Activated CD4-positive, alpha-beta T cell treated with anti-CD3 and anti-CD28 coated beads, Interleukin-2, Interleukin-6, amounts not matched to agents 100 ng/mL and 50 ng/mL, durations not matched to agents 16 hours and 8 hours (primary cell): ENCODE results near the gene STEAP3.

Experiments used
- DNase-seq: peaks from one replicate; pipeline ENCODE4 v3.0.0-alpha.2; 2020

Gene STEAP3

GRCh38 chr2:119198240-119198840, 25.3 kb upstream of the STEAP3 start:
- no peak for DNase-seq

DNA sequence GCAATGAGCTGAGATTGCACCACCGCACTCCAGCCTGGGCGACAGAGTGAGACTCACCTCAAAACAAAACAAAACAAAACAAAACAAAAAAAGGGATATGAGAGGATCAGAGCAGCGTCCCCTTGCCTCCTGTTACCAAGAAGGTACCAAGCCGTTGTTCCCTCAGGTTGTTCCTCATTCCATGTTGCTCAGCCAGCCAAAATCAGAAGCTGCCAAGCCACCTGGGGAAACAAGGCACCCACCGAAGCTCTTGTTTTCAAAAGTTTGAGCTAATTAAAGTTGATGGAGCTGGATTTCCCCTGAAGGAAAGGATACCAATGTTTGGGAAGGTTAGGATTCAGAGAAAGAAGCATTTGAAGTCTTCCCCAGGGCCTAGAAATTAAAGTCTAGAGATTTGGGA, 21.8 kb upstream of the STEAP3 start:
- no peak for DNase-seq

- DNase-seq, result no peak
These were observed 20.9 kb upstream of the STEAP3 start for GRCh38 chr2:119202610-119203310.

GRCh38 chr2:119204525-119204924, 19.1 kb upstream of the STEAP3 start:
- no peak for DNase-seq

- no peak for DNase-seq
These were observed 18.5 kb upstream of the STEAP3 start for GRCh38 chr2:119205001-119205706.

- no peak for DNase-seq
These were observed 17.4 kb upstream of the STEAP3 start for GRCh38 chr2:119206201-119206600.

GRCh38 chr2:119207447-119207846, 16.2 kb upstream of the STEAP3 start:
- no peak for DNase-seq

DNA sequence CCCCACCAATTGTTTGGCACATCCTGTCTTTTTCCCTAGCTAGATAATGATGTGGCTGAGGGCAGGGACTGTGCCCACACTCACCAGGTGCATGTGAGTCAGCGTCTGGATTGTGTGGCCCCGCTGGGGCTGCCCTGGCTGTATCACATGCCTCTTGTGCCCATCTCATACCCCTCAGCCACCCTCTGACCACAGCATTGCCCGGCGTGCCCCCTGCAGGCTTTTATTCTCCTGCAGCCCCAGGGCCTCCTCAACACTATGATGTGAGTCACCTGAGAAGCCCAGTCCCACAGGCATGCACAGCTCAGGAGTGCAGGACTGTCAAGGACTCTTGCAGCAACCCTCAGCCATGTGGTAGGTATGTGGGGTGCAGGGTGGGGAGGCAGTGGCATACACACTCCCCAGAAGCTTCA, 14.8 kb upstream of the STEAP3 start:
- DNase-seq, result no peak

GRCh38 chr2:119212139-119212800, 11.4 kb upstream of the STEAP3 start:
- no peak for DNase-seq

GRCh38 chr2:119214453-119215037, 9.1 kb upstream of the STEAP3 start:
- no peak for DNase-seq

GRCh38 chr2:119216994-119217393, 6.6 kb upstream of the STEAP3 start:
- no peak for DNase-seq

DNA sequence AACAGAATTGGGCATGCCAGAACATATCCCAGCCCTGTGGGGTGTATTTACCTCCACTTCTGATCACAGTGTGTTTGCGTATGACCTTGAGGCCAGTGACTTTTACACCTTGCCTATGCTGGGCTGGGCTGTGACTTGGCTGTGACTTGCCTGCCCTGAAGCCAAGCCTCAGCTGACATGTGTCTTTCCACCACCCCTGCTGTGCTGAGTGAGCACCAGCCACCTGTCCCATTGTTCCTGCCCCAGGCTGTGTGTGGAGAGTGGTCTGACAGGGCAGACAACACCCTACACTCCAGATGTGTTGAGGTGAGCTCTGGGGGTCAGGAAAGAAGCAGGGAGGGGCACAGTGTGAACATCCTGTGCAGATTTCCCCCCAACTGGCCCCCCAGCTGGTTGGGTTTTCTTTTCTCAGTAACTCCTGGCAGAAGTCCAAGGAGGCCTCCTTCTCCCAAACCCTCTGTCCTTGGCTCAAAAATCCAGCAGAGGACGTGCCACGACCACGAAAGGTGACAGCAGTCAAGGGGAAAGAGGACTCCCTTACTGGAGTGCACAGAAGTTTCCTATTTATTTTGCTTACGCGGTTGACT, 5.1 kb upstream of the STEAP3 start:
- no peak for DNase-seq

- DNase-seq, result no peak
These were observed 3.8 kb upstream of the STEAP3 start for GRCh38 chr2:119219873-119220272.

DNA sequence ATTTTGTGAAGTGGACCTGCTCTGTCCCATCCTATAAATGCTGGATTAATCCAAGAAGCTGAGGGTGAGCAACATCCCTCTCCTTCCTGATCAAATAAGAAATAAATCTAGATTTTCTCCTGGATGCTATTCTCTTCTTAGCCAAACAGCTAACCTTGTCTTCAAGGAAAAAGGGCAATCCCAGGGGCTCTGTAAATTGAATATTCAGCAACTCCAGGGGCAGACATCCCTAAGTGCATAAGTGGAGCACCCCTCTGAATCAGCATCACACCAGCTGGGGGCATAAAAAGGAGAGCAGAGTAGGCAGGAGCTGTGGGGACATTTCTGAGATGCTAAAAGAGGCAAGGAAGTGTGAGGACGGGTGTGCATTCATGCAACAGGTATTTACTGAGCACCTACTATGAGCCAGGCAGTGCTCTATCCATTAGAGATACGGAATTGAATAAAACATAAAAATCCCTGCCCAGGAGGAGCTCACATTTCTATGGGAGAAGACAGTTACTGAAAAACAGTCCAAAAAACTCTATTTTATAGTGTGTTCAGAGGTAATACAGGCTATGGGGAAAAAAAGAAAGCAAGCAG, 2.8 kb upstream of the STEAP3 start:
- no peak for DNase-seq

GRCh38 chr2:119221609-119222008, 2.0 kb upstream of the STEAP3 start:
- no peak for DNase-seq

DNA sequence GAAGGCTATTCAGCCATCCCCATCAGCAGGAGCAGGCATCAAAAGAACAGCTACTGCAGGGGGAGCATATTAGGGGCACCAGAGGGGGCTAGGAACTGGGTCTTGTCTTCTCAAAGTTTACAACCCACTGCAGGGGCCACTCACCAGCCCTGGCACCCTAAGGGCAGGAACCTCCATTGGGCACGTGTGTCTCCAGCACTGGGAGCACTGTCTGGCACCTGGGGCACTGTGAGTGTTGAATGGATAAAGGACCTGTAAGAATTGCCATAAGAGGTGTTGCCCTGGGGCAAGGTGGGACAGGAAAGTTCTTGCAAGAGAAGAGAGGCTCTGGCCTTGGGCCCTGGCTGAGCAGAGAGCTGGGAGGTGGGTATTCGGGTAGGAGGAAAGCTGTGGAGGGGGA, 1.4 kb upstream of the STEAP3 start:
- DNase-seq, result no peak

GRCh38 chr2:119222863-119223520, 642 bp upstream of the STEAP3 start:
- no peak for DNase-seq

GRCh38 chr2:119224391-119225104, 914 bp downstream of the STEAP3 start:
- DNase-seq, result no peak

GRCh38 chr2:119225105-119225865, 1.7 kb downstream of the STEAP3 start:
- DNase-seq, result no peak

- DNase-seq, result no peak
These were observed 2.3 kb downstream of the STEAP3 start for GRCh38 chr2:119225926-119226325.

DNA sequence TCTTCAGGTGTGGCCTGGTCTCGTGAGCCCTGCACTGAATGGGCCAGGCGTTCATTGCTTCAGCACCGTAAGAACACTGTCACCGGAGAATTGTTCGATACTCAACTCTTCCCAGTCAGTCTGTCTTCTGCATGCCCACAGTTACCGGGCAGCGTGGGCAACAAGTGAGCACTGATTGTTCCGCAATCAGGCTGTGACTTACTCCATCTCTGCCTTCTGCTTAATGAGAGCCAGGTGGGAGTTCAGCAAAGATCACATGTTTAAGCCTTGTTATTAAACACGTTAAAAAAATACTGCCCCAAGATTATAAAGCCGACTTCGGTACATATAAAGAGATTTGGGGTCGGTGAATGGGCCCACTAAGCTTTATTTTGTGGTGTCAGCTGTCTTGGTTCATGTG, 3.7 kb downstream of the STEAP3 start:
- no peak for DNase-seq
